HG03139 (cell line): ENCODE data around the gene C1orf226.
"Not testable (repeated sequence)": the region's sequence is repeated elsewhere in the genome, so short reads cannot be mapped to it uniquely, and the experiment has no call there.

Source experiments
- ATAC-seq: cut with Tn5 transposase; IDR thresholded peaks from one replicate; pipeline ENCODE4 v1.9.1; 2021; ENCODE audit not compliant: unreplicated experiment

C1orf226 gene

DNA sequence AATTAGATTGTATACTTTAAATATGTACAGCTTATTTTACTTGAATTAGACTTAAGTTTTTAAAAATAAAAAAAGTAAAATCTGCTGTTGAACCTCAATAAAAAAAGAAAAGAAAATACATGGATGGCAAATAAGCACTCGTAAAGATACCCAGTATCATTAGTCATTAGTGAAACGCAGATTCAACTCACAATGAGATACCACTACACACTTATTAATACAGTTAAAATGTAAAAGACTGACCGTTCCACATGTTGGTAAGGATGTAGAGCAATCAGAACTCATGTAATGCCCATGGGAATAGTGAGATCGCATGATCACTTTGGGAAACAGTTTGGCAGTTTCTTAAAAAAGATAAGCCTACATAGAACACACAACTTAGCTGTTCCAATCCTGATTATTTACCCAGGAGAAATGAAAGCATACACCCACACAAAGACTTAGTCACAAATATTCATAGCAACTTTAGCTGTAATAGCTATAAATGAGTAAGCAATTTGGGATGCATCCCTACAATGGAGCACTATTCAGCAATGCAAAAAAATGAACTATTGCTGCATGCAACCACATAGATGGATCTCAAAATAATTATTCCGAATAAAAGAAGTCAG, 23.1 kb downstream of the C1orf226 start:
- no peak for ATAC-seq

DNA sequence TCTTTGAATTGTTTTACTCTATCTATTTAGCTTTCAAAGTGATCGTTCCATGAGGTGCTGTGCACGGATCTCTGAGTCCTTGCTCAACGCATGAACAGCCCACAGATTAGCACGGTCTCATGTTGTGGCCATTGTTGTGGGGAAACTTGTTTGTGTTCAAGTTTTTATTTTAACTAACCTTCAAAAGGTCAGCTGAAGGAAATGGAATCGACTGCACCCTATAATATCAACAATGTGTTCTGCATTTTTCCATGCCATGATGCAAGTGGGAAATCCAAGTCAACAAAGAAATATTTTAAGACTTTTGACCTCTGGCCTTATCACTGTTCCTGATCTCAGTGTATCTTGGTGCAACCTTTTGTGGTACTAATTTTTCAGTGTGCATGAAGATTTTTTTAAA, 24.3 kb downstream of the C1orf226 start:
- ATAC-seq: no peak

DNA sequence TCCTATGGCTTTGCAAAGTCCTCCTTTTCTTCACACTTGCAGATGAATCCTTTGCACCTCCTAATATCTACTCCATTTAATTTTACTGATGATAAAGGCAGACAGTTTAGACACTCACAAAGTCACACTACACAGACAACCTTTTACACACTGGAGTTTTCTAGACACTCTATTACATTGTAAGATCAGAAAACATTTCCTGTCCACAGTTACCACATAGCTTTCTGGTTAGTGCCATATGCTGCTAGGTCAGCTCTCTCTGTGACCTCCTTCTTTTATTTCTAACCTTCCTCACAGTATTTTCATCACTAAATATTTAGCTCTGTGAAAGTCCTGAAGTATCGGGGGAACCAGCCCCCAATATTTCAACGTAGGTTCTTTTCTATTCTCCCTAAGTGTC, 25.3 kb downstream of the C1orf226 start:
- ATAC-seq: no peak

DNA sequence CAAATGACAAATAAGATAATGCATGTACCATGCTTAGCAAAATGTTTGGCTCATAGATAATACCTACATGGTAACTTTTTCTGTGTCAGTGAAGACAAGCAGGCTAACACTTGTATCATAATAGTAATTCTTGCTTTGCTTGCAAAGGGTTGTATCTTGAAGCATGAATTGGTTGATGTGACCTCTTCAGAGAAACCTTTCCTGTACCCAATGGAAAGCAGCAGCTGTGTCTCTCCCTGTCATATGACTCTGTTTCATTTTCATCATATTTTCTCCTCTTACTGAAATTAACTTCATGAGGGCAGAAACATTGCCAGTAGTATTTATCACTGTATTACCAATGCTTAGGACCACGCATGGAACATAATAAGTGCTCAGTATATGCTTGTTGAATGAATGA, 26.0 kb downstream of the C1orf226 start:
- no peak for ATAC-seq

DNA sequence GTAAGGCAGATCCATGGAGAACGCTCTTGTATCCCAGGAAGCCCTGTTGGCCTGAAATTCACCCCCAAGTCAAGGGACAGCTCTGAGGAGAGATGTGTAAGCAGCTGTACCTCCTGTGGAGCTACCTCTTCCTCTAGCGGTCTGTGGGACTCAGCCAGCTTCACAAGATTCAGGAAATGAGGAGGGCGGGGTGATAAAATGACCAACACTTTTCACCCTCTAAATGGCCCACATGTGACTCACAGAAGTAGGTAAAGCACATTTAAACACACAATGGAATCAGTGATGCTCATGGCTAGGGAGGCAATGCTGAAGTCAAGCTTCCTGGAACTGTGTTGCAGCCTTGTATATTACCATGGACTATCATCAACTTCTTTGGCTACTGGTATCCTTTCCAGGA, 30.5 kb downstream of the C1orf226 start, which contains the start of gene SH2D1B:
SH2D1B (minus strand) TSS at position 135 of the 400 bp plus-strand sequence; CDS start at position 15, 120 bp downstream.
- no peak for ATAC-seq

DNA sequence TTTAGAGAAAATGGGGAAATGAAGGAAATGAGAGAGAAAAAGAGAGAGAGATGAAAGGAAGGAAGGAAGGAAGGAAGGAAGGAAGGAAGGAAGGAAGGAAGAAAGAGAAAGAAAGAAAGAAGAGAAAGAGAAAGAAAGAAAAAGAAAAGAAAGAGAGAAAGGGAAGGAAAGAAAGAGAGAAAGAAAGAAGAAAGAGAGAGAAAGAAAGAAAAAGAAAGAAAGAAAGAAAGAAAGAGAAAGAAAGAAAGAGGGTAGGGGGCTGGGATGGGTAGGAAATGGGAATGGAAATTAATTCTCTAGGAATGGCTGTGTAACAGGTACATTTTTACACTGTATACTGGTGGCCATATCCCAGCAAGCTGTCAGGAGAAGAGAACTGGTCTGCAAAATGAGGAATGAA, 34.7 kb downstream of the C1orf226 start:
- no peak for ATAC-seq

DNA sequence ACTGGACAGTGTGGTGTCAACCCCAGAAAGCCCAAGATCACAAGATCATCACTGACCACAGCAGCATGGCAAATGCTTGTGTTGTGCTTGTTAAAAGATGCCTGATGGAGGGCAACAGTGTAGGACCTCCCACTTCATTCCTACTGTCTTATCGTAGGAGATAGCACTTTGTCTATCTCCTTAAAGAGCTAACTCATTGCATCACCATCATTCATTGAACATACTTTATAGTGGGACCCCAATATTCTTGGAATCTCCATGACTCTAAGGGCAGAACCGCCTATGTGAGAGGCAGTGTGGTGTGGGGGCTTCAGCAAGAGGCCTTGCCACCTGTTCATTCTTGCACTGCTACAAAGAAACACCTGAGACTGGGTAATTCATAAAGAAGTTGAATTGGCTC, 35.4 kb downstream of the C1orf226 start:
- ATAC-seq: no peak

DNA sequence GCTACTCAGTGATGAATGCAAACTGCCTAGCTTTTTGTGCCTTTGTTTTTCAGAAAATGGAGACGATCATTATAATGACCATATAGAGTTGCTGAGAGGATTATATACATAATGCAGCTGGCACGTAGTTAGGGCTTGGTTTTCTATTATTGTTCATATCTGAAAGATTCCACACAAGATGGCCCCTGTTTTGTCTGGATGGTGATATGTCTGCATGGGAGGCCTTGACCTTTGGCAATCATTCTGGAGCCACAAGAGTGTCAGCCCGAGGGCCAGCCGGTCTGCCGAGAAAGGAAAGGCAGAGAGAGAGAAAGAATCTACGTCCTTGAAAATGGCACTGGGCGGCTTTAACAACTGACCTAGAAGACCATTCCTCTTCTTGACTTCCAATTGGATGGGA, 36.1 kb downstream of the C1orf226 start:
- ATAC-seq: no peak

DNA sequence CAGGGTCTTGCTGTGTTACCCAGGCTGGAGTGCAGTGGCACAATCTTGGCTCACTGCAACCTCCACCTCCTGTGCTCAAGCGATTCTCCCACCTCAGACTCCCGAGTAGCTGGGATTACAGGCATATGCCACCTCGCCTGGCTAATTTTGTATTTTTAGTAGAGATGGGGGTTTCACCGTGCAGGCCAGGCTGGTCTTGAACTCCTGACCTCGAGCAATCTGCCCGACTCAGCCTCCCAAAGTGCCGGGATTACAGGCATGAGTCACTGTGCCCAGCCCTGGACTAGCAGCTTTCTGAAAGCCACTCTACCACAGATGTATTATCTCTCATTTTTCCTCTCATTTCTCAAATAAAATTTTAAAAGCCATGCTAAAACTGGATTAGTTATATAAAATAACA, 37.1 kb downstream of the C1orf226 start:
- not testable (repeated sequence) for ATAC-seq

DNA sequence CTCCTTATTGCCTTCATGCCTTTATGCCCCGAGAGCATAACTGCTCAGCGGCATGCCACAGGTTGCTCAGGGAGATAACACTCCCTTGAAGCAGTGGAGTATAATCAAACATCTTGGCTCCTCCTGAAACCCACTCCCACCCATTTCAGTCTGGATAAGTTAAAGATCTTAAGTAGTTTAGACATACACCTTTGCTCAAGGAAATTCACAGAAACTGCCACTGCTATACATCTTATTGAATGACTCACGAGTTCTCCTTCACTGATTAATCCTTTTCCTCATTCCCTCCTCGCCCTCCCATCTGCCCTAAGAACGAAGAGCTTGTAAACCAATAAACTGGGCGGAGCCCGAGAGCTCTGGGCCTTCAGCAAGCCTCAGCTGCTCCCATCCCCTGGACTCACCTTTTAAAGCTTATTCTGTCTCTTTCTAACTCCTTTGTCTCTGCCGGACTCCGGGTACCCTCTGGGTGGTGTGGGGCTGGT, 38.0 kb downstream of the C1orf226 start:
- ATAC-seq: not testable (repeated sequence)

DNA sequence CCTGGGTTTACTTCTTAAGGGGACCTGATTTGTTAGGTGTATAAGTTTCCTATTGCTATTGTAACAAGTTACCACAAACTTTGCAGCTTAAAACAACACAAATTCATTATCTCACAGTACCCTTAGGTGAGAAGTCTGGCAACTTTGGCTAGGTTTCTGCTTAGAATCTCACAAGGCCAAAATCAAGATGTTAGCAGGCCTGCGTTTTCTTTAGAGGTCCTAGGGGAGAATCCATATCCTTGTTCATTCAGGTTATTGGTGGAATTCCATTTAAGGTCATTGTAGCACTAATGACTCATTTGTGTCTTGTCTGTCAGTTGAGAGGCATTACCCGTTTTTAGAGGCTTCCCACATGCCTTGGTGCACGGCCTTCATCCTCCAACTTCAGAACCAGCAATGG, 38.6 kb downstream of the C1orf226 start:
- ATAC-seq: no peak

DNA sequence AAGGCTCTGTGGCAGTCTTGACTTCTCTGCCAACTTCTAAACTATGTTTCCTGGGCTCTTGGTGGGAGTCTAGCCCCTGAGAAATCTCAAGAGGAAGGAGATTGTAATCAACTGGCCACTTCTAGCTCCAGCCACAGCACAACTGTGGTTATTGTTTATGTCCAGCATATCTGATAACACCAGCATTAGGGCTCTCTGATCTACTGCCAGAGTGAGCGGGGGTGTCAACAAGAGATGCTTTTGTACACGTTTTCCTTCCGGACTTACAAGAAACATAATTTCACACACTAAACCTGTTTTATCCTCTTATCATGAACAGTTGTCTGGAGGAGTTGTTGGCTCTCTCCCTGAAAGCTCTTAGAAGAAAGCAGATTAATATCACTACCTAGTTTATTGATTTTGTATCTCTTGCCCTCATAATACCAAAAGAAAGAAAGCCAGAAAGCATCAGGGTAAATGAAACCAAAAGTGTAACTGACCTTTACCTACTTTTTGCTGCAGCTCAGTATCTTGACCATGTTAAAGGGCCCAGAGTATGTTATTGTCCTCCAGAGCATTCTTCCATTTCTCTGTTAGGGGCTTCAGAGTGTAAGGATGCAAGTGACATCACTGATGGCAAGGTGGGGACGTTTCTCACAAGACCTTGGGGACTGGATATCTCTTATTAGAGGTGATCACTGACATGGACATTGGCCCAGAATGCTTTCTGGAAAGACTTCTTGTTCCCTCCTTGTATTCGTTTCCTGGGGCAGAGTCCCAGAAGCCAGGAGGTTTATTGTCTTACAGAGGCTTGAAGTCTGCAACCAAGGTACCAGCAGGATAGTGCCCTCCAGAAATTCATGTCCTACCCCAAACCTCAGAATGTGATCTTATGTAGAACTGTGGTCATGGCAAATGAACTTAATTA, 40.0 kb downstream of the C1orf226 start:
- no peak for ATAC-seq

DNA sequence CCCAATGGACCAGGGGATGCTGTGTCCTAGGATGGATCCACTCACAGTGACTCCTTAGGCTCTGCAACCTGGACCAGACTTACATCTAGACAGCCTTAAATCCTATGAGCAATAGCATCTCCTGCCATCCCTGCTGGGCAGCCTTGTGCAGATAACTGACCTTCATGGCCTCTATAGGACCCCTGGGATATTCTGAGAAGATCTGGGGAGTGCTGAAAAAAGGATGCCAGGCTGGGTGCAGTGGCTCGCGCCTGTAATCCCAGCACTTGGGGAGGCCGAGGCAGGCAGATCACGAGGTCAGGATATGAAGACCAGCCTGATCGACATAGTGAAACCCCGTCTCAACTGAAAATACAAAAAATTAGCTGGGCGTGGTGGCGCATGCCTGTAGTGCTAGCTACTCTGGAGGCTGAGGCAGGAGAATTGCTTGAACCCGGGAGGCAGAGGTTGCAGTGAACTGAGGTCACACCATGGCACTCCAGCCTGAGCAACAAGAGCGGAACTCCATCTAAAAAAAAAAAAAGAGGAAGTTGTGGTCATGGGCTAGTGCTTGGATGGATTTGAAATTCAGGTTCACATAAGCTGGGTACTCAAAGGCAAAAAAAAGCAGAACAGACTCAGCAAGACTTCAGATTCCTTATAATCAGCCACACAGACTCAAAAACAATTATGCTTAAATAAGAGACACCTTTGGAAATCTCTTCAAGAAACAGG, 41.3 kb downstream of the C1orf226 start:
- no peak for ATAC-seq

DNA sequence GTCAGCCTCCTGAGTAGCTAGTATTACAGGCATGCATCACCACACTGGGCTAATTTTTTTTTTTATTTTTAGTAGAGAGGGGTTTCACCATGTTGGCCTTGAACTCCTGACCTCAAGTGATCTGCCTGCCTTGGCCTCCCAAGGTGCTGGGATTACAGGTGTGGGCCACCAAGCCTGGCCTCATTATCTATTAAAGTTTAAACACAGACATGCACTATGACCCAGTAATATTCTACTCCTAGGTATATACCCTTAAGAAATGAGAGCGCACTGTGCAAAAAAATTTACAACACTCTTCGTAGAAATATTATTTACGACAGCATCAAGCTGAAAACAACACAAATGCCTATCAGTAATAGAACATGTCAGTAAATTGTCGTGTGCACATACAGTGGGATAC, 49.1 kb downstream of the C1orf226 start:
- ATAC-seq: no peak

DNA sequence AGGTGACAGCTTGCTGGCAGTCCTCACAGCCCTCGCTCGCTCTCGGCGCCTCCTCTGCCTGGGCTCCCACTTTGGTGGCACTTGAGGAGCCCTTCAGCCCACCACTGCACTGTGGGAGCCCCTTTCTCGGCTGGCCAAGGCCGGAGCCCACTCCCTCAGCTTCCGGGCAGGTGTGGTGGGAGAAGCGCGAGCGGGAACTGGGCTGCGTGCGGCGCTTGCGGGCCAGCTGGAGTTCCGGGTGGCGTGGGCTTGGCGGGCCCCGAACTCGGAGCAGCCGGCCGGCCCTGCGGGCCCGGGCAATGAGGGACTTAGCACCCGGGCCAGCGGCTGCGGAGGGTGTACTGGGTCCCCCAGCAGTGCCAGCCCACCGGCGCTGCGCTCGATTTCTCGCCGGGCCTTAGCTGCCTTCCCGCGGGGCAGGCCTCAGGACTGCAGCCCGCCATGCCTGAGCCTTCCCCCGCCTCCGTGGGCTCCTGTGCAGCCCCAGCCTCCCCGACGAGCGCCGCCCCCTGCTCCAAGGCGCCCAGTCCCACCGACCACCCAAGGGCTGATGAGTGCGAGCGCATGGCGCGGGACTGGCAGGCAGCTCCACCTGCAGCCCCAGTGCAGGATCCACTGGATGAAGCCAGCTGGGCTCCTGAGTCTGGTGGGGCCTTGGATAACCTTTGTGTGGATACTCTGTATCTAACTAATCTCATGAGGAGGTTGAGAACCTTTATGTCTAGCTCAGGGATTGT, 51.6 kb downstream of the C1orf226 start:
- not testable (repeated sequence) for ATAC-seq
